ENCODE measurements around the gene FHL1.

The FHL1 gene

DNA sequence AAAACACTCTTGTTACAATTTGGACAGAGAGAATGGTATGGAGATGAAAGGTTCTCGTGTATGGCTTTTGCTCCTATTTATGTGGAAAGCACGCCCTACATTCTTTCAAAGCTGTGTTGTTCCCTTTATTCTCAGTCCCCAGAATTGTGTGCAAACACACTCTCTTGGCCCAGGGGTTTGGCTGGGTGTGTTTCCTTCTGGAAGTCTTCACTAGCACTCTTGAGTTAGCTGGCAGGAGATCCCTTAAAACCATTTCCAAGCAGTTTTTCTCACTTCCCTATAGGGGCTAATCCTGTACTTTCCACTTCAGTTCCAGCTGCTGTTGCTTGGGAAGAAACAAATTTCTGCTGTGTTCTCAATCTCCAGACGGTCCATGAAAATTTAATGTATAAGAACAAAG lies 35.1 kb downstream of the FHL1 start:
- H3K4me3 ChIP-seq (replicated peaks; ENCODE audit: low read depth, low read length) = no peak overlapping the region
- DNase-seq (ENCODE audit: extremely low read depth, insufficient read length) = no peak
- H3K27me3 ChIP-seq (replicated peaks; ENCODE audit: control insufficient read depth, insufficient read depth, low read length) = no peaks in the 10 kb centered on the region
- TF ChIP-seq, protein P1, sequence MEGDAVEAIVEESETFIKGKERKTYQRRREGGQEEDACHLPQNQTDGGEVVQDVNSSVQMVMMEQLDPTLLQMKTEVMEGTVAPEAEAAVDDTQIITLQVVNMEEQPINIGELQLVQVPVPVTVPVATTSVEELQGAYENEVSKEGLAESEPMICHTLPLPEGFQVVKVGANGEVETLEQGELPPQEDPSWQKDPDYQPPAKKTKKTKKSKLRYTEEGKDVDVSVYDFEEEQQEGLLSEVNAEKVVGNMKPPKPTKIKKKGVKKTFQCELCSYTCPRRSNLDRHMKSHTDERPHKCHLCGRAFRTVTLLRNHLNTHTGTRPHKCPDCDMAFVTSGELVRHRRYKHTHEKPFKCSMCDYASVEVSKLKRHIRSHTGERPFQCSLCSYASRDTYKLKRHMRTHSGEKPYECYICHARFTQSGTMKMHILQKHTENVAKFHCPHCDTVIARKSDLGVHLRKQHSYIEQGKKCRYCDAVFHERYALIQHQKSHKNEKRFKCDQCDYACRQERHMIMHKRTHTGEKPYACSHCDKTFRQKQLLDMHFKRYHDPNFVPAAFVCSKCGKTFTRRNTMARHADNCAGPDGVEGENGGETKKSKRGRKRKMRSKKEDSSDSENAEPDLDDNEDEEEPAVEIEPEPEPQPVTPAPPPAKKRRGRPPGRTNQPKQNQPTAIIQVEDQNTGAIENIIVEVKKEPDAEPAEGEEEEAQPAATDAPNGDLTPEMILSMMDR (IDR thresholded peaks at IDR 0.05; ENCODE audit: insufficient read depth, low read length, poor library complexity, severe bottlenecking) = no peak
- H3K36me3 ChIP-seq (ENCODE audit: control insufficient read depth, insufficient read depth, low read length) = no peaks in the 10 kb centered on the region

DNA sequence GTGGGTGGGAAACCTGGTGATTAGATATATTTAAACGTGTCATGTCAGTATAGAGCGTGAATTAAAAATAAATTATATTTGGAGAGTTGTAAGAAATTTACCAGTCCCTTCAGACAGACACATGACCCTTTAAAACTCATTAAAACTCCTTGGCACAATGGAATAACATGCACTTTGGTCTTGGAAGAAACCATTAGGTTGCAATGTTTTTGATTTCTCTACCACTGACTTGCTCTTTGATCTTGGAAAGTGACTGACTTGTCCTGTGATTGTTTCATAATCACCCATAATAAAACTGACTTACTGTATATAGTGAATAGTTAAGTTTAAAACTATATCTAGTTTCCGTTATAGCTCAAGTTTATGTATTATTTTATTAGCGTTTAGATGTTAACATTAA lies 35.8 kb downstream of the FHL1 start:
- TF ChIP-seq, protein P1 (IDR thresholded peaks at IDR 0.05; ENCODE audit: insufficient read depth, low read length, poor library complexity, severe bottlenecking) = no peak
- no peak for DNase-seq (ENCODE audit: extremely low read depth, insufficient read length)
- Histone ChIP-seq H3K4me3 (replicated peaks; ENCODE audit: low read depth, low read length) (no peak overlapping the region), H3K36me3 (ENCODE audit: control insufficient read depth, insufficient read depth, low read length) (no peaks in the 10 kb centered on the region), H3K27me3 (replicated peaks; ENCODE audit: control insufficient read depth, insufficient read depth, low read length) (no peaks in the 10 kb centered on the region)

DNA sequence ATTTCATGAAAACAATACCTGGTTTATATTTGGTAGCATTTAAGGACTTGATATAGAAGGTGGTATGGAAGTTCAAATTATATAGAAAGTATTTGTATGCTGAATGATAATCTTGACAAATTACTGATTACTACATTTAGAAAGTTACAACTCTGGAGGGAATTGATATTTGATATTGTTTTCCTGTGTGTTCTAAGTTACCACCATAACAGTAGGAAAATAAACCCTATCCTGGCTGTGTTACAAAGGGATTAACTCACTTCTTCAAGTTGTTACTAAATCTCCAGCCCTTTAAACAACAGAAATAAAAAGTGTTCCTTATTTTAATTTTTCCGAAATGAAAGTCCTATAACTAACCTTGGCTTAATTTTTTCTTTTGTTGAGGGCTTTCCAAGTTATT lies 36.6 kb downstream of the FHL1 start:
- H3K27me3 ChIP-seq (replicated peaks; ENCODE audit: control insufficient read depth, insufficient read depth, low read length) = no peaks in the 10 kb centered on the region
- DNase-seq (ENCODE audit: extremely low read depth, insufficient read length) = no peak
- no peak overlapping the region for H3K4me3 ChIP-seq (replicated peaks; ENCODE audit: low read depth, low read length)
- no peaks in the 10 kb centered on the region for H3K36me3 ChIP-seq (ENCODE audit: control insufficient read depth, insufficient read depth, low read length)
- TF ChIP-seq, protein P1 (IDR thresholded peaks at IDR 0.05; ENCODE audit: insufficient read depth, low read length, poor library complexity, severe bottlenecking) = no peak

DNA sequence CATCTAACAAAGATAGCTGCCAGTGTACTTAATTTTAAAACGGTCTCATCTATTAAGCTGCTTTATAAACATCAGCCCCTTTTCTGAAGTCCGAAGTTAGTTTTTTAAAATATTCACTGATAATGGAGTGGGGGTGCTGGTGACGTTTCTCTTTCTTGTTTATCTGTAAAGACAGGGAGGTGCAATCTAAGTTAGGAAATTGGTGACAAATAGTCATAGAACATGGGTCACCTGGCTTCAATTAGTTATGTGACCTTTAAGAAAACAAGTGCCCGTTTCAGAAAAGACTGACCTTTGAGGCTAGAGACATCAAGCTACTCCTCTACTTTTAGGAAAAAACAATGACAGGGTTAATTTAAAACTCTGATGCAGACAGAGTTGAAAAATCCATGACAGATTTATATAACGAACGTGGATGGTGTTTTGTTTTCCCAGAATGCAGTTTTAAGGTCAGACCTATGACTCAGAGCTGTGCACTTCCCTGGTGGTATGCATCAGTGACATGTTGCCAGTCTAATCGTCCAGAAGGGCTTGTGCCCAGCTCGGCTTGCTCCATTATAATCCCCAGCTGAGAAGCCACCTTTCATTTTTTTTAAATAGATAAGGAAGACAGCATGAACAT lies 38.2 kb downstream of the FHL1 start:
- Histone ChIP-seq H3K36me3 (ENCODE audit: control insufficient read depth, insufficient read depth, low read length) (no peaks in the 10 kb centered on the region), H3K4me3 (replicated peaks; ENCODE audit: low read depth, low read length) (no peak overlapping the region), H3K27me3 (replicated peaks; ENCODE audit: control insufficient read depth, insufficient read depth, low read length) (no peaks in the 10 kb centered on the region)
- TF ChIP-seq, protein P1 (IDR thresholded peaks at IDR 0.05; ENCODE audit: insufficient read depth, low read length, poor library complexity, severe bottlenecking) = no peak
- DNase-seq (ENCODE audit: extremely low read depth, insufficient read length) = no peak

DNA sequence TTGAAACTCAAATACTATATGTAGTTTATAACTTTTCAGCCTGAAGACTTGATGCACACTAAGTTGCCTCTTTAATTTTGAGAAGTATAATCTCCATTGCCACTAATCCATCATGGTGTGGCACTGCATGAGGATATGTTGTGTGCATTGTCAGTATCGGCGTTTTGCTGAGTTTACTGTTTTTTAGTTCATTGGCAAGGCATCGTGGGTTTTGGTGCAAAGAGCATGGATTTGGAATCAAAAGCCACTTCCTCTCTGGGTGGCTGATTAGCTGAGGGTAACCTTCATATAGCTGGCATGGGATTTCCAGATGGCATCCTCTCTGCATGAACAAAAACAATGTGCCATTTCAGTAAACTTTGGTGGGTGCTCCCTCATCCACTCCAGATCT lies 38.7 kb downstream of the FHL1 start:
- Histone ChIP-seq H3K27me3 (replicated peaks; ENCODE audit: control insufficient read depth, insufficient read depth, low read length) (no peaks in the 10 kb centered on the region), H3K36me3 (ENCODE audit: control insufficient read depth, insufficient read depth, low read length) (no peaks in the 10 kb centered on the region)

More for the DNA sequence above, 38.7 kb downstream of the FHL1 start:
- TF ChIP-seq, protein P1 (IDR thresholded peaks at IDR 0.05; ENCODE audit: insufficient read depth, low read length, poor library complexity, severe bottlenecking) = no peak
- no peak for DNase-seq (ENCODE audit: extremely low read depth, insufficient read length)
- H3K4me3 ChIP-seq (replicated peaks; ENCODE audit: low read depth, low read length) = no peak overlapping the region

All from GM06990 (cell line).